HepG2 (cell line): ENCODE measurements around the gene SLC16A5. TPM values are rescaled to one million over a fixed set of nuclear protein-coding genes. Genes with fewer than 3 reads are reported as not detected.
A peak's percentile ranks its signal among the peaks of the same experiment; 100 is the strongest.

Experiments
- BRD4 ChIP-seq: sonication (generic); formaldehyde crosslinking; IDR thresholded peaks from 2 replicates; pipeline ENCODE4 v1.4.0; 2020; ENCODE audit warnings: missing genetic modification reagents
- FOXP1 ChIP-seq, 2 experiments: fragments of 450-650 bp in 1 of 2; IDR thresholded peaks; 2 replicates each; pipeline ENCODE4 v1.6.1; 2017 to 2018; ENCODE audit warnings: antibody characterized with exemption in 1 of 2
- KMT2B ChIP-seq: IDR thresholded peaks from 2 replicates; pipeline ENCODE4 v1.6.1; 2016; ENCODE audit warnings: missing genetic modification reagents, missing compliant biosample characterization
- MAZ ChIP-seq, 2 experiments: sonication (generic) in 1 of 2; formaldehyde crosslinking in 1 of 2; IDR thresholded peaks; 2 replicates each; pipeline versions ENCODE4 v1.5.0 to v1.6.1; 2012 to 2020; ENCODE audit warnings: low read depth in 2 of 2, mild to moderate bottlenecking in 2 of 2, borderline replicate concordance in 1 of 2, improper control_type of control experiment in 1 of 2, low read length in 1 of 2, missing genetic modification reagents in 1 of 2, moderate library complexity in 1 of 2
- MTA3 ChIP-seq: sonication (generic); formaldehyde crosslinking; IDR thresholded peaks from 2 replicates; pipeline ENCODE4 v1.4.0; 2020; ENCODE audit warnings: missing genetic modification reagents
- SRSF4 ChIP-seq: fragments of 200-400 bp; formaldehyde crosslinking; IDR thresholded peaks from one replicate; pipeline ENCODE4 v1.6.1; 2018; ENCODE audit warnings: mild to moderate bottlenecking, low read depth, low read length, moderate library complexity; ENCODE audit not compliant: poor library complexity, severe bottlenecking
- TBL1XR1 ChIP-seq: fragments of 150-350 bp; IDR thresholded peaks from 2 replicates; pipeline ENCODE4 v1.6.1; 2014; ENCODE audit warnings: borderline replicate concordance, low read length; ENCODE audit not compliant: partially characterized antibody
- TGIF2 ChIP-seq: IDR thresholded peaks from 2 replicates; pipeline ENCODE4 v1.6.1; 2016; ENCODE audit warnings: control low read depth, missing compliant biosample characterization
- ZMYM4 ChIP-seq: sonication (generic); formaldehyde crosslinking; IDR thresholded peaks from 2 replicates; pipeline ENCODE4 v1.8.1; 2023; ENCODE audit warnings: mild to moderate bottlenecking, missing genetic modification reagents
- ZNF282 ChIP-seq: fragments of 450-650 bp; IDR thresholded peaks from 2 replicates; pipeline ENCODE4 v1.6.1; 2018; ENCODE audit not compliant: partially characterized antibody
- ZNF773 ChIP-seq: sonication (generic); formaldehyde crosslinking; IDR thresholded peaks from 2 replicates; pipeline ENCODE4 v1.4.0; 2020; ENCODE audit warnings: missing genetic modification reagents, borderline replicate concordance
- polyA plus RNA-seq, 8 experiments: library from polyadenylated mRNA; depleted of rRNA in 3 of 8; stranded (reverse) in 7 of 8; unstranded in 1 of 8; fragments of >200 nt; fragmentation: Illumina TruSeq in 4 of 8; extraction: Trizol in 4 of 8; gene quantifications; 2 replicates each; pipeline versions ENCODE4 v1.2.1 to v1.2.3, GENCODE V29; 2011 to 2016; ENCODE audit warnings: low read depth in 4 of 8, missing spikeins in 1 of 8, mixed read lengths in 1 of 8; ENCODE audit not compliant: insufficient read depth in 1 of 8
- total RNA-seq, 5 experiments: library from RNA; depleted of rRNA; stranded (reverse); fragments of >200 nt; fragmentation: Illumina TruSeq; extraction: Trizol; gene quantifications; 2 replicates each; pipeline ENCODE4 v1.2.3, GENCODE V29; 2016; ENCODE audit warnings: low read depth in 1 of 5
- TF ChIP-seq, protein P1 (sequence below): sonication (generic); formaldehyde crosslinking; IDR thresholded peaks from 2 replicates; pipeline ENCODE4 v1.5.0; 2020; ENCODE audit warnings: mild to moderate bottlenecking, missing genetic modification reagents
- TF ChIP-seq, protein P2 (sequence below): sonication (generic); formaldehyde crosslinking; IDR thresholded peaks from 2 replicates; pipeline ENCODE4 v1.5.1; 2020; ENCODE audit warnings: missing genetic modification reagents, mild to moderate bottlenecking, borderline replicate concordance
- TF ChIP-seq, protein P3 (sequence below): sonication (generic); formaldehyde crosslinking; IDR thresholded peaks from 2 replicates; pipeline ENCODE4 v1.4.0; 2020; ENCODE audit warnings: mild to moderate bottlenecking, missing genetic modification reagents
- TF ChIP-seq, protein P4 (sequence below): IDR thresholded peaks from 2 replicates; pipeline ENCODE4 v1.6.1; 2016; ENCODE audit warnings: control low read depth
- TF ChIP-seq, protein P5 (sequence below): sonication (generic); formaldehyde crosslinking; conservative IDR thresholded peaks from 2 replicates; pipeline ENCODE4 v1.5.0; 2020; ENCODE audit warnings: missing genetic modification reagents
- TF ChIP-seq, protein P6 (sequence below): sonication (generic); formaldehyde crosslinking; IDR thresholded peaks from 2 replicates; pipeline ENCODE4 v1.4.0; 2020; ENCODE audit warnings: missing genetic modification reagents, borderline replicate concordance

Gene SLC16A5
- total and polyA plus RNA-seq, 2 of the 13 experiments (the other 11 are each of a cell fraction or from before 2014, with no cell fraction given) = 0.69 to 5.6 TPM

DNA sequence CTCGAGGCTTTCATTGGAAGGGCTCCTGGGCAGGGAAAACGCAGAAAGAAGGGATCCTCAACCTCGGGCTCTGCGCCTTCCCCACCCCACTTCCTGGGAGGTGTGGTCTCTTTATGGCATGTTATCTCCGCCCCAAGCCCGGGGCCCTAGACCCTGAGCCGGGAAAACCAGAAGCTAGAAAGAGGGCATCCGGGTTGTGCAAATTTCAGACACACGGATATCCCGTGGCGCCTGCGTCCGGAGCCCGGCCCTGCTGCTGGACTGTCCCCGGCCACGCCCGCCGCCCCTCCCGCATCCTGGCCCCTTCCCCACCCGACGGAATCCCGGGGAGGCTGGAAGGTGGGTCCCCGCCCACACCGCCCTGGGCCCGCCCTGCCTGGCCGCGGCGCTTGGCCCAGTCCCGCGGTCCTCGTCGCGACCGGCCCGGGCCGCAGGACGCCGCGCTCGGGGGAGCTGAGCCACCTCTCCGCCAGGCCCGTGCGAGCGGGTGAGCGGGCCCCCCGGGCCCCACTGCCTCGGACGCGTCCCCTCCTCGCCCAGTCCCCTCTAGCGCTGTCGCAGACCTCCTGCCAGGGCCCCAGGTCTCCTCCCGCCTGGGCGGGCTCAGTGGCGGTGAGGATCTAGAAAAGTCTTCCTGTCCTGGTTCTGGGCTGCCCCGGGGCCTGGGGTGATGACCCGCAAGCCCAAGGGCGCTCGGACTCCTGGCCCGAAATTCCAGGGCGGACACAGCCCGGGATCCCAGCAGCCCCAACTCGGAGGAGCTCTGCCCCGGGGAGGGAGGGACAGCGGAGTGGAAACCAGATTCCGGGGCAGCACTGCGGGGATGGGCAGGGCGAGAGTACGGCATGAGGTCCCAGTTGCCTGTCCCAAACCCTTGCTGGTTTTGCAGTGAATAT lies at the start of gene SLC16A5 (continued):
- TF ChIP-seq MAZ (IDR thresholded peaks at IDR 0.05; ENCODE audit: borderline replicate concordance, low read depth, low read length) (peak; percentile 84; the same call in 1 of the 2 replicates), MAZ (CRISPR knock-in tag; IDR thresholded peaks at IDR 0.05; ENCODE audit: low read depth) (peak; percentile 88), ZMYM4 (CRISPR knock-in tag) (no peak), KMT2B (CRISPR knock-in tag) (peak; percentile 25; the same call in 1 of the 2 replicates), TBL1XR1 (no peak), ZNF773 (CRISPR knock-in tag) (peak; percentile 59; the same call in 1 of the 2 replicates), MTA3 (CRISPR knock-in tag) (no peak), FOXP1 (IDR thresholded peaks at IDR 0.05) (no peak), FOXP1 (CRISPR knock-in tag; IDR thresholded peaks at IDR 0.05) (no peak), TGIF2 (peak; percentile 21; the same call in 1 of the 2 replicates), SRSF4 (no peak), BRD4 (no peak), ZNF282 (no peak)
- TF ChIP-seq, protein P1, sequence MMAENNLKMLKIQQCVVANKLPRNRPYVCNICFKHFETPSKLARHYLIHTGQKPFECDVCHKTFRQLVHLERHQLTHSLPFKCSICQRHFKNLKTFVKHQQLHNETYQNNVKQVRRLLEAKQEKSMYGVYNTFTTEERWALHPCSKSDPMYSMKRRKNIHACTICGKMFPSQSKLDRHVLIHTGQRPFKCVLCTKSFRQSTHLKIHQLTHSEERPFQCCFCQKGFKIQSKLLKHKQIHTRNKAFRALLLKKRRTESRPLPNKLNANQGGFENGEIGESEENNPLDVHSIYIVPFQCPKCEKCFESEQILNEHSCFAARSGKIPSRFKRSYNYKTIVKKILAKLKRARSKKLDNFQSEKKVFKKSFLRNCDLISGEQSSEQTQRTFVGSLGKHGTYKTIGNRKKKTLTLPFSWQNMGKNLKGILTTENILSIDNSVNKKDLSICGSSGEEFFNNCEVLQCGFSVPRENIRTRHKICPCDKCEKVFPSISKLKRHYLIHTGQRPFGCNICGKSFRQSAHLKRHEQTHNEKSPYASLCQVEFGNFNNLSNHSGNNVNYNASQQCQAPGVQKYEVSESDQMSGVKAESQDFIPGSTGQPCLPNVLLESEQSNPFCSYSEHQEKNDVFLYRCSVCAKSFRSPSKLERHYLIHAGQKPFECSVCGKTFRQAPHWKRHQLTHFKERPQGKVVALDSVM (CRISPR knock-in tag) = no peak
- TF ChIP-seq, protein P2, sequence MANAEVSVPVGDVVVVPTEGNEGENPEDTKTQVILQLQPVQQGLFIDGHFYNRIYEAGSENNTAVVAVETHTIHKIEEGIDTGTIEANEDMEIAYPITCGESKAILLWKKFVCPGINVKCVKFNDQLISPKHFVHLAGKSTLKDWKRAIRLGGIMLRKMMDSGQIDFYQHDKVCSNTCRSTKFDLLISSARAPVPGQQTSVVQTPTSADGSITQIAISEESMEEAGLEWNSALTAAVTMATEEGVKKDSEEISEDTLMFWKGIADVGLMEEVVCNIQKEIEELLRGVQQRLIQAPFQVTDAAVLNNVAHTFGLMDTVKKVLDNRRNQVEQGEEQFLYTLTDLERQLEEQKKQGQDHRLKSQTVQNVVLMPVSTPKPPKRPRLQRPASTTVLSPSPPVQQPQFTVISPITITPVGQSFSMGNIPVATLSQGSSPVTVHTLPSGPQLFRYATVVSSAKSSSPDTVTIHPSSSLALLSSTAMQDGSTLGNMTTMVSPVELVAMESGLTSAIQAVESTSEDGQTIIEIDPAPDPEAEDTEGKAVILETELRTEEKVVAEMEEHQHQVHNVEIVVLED (CRISPR knock-in tag) = no peak; the same call in 1 of the 2 replicates
- TF ChIP-seq, protein P3, sequence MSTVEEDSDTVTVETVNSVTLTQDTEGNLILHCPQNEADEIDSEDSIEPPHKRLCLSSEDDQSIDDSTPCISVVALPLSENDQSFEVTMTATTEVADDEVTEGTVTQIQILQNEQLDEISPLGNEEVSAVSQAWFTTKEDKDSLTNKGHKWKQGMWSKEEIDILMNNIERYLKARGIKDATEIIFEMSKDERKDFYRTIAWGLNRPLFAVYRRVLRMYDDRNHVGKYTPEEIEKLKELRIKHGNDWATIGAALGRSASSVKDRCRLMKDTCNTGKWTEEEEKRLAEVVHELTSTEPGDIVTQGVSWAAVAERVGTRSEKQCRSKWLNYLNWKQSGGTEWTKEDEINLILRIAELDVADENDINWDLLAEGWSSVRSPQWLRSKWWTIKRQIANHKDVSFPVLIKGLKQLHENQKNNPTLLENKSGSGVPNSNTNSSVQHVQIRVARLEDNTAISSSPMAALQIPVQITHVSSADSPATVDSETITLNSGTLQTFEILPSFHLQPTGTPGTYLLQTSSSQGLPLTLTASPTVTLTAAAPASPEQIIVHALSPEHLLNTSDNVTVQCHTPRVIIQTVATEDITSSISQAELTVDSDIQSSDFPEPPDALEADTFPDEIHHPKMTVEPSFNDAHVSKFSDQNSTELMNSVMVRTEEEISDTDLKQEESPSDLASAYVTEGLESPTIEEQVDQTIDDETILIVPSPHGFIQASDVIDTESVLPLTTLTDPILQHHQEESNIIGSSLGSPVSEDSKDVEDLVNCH (CRISPR knock-in tag) = no peak
- TF ChIP-seq, protein P4, sequence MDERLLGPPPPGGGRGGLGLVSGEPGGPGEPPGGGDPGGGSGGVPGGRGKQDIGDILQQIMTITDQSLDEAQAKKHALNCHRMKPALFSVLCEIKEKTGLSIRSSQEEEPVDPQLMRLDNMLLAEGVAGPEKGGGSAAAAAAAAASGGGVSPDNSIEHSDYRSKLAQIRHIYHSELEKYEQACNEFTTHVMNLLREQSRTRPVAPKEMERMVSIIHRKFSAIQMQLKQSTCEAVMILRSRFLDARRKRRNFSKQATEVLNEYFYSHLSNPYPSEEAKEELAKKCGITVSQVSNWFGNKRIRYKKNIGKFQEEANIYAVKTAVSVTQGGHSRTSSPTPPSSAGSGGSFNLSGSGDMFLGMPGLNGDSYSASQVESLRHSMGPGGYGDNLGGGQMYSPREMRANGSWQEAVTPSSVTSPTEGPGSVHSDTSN (CRISPR knock-in tag) = no peak
- TF ChIP-seq, protein P5, sequence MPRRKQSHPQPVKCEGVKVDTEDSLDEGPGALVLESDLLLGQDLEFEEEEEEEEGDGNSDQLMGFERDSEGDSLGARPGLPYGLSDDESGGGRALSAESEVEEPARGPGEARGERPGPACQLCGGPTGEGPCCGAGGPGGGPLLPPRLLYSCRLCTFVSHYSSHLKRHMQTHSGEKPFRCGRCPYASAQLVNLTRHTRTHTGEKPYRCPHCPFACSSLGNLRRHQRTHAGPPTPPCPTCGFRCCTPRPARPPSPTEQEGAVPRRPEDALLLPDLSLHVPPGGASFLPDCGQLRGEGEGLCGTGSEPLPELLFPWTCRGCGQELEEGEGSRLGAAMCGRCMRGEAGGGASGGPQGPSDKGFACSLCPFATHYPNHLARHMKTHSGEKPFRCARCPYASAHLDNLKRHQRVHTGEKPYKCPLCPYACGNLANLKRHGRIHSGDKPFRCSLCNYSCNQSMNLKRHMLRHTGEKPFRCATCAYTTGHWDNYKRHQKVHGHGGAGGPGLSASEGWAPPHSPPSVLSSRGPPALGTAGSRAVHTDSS (CRISPR knock-in tag) = no peak
- TF ChIP-seq, protein P6, sequence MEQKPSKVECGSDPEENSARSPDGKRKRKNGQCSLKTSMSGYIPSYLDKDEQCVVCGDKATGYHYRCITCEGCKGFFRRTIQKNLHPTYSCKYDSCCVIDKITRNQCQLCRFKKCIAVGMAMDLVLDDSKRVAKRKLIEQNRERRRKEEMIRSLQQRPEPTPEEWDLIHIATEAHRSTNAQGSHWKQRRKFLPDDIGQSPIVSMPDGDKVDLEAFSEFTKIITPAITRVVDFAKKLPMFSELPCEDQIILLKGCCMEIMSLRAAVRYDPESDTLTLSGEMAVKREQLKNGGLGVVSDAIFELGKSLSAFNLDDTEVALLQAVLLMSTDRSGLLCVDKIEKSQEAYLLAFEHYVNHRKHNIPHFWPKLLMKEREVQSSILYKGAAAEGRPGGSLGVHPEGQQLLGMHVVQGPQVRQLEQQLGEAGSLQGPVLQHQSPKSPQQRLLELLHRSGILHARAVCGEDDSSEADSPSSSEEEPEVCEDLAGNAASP = no peak
